Esophagus (tissue), 2 donors: ENCODE results near the gene CASQ1. TPM values are rescaled to one million over a fixed set of nuclear protein-coding genes. Genes with fewer than 3 reads are reported as not detected.

Source experiments
- H3K27ac ChIP-seq, 2 donors: one replicate each; pipeline ENCODE4 v1.5.1; 2013; ENCODE audit warnings: low read depth in 2 of 2, mild to moderate bottlenecking in 2 of 2, inconsistent platforms in 1 of 2, low read length in 1 of 2, moderate library complexity in 1 of 2
- H3K27me3 ChIP-seq, 2 donors: one replicate each; pipeline ENCODE4 v1.6.1; 2013; ENCODE audit warnings: low read length in 2 of 2, control low read depth in 1 of 2, mild to moderate bottlenecking in 1 of 2; ENCODE audit not compliant: insufficient read depth in 2 of 2, control insufficient read depth in 1 of 2
- H3K36me3 ChIP-seq, 2 donors: one replicate each; pipeline ENCODE4 v1.6.1; 2013; ENCODE audit warnings: low read length in 1 of 2; ENCODE audit not compliant: control insufficient read depth in 2 of 2, insufficient read depth in 2 of 2
- H3K4me1 ChIP-seq, 2 donors: one replicate each; pipeline ENCODE4 v1.6.1; 2013; ENCODE audit warnings: low read length in 1 of 2; ENCODE audit not compliant: control insufficient read depth in 2 of 2, insufficient read depth in 2 of 2
- H3K4me3 ChIP-seq, 2 donors: one replicate each; pipeline ENCODE4 v1.5.1; 2013; ENCODE audit warnings: low read length in 2 of 2, mild to moderate bottlenecking in 2 of 2, low read depth in 1 of 2, moderate library complexity in 1 of 2
- H3K9me3 ChIP-seq, 2 donors: one replicate each; pipeline ENCODE4 v1.6.1; 2013; ENCODE audit warnings: mild to moderate bottlenecking in 2 of 2, low read depth in 1 of 2, low read length in 1 of 2, moderate library complexity in 1 of 2; ENCODE audit not compliant: control insufficient read depth in 2 of 2, insufficient read depth in 1 of 2
- WGBS, 2 donors: extraction: QIAGEN DNeasy Blood & Tissue Kit; methylation state at CpG; one replicate each; pipeline ENCODE4 v1.1.7; 2013; 5-methylcytosine and 5-hydroxymethylcytosine counted together
- polyA plus RNA-seq, 2 donors: library from polyadenylated mRNA; stranded (reverse); fragments of 200-250 nt; gene quantifications; one replicate each; pipeline ENCODE4 v1.2.3, GENCODE V29; 2013
- donor health status: healthy with polysubstance abuse.
- donor health status: Bipolar disorder and iron deficiency.

Gene CASQ1
- polyA plus RNA-seq, 2 donors = 0.14 to 0.35 TPM

DNA sequence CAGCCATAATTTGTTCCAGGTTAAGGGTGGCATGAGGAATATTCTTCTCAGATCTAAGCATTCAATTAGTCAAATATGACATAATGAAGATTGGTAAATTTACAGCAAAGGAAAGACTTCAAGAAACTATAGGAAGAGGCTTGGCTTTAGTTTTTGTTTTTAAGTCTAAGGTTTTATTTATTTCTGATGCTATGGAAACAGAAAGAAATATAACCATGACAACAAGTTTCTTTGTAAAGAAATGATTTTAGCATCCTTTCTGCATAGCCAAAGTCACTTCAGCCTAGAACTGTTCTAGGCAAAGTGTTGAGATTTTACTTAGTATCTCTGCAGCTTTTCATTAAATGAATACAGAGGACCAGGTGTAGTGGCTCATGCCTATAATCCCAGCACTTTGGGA, 42.5 kb downstream of the CASQ1 start:
- peaks cover 3 to 6% of the 10 kb centered on the region in 2 donors for H3K36me3 ChIP-seq
- H3K9me3 ChIP-seq = no peaks in the 10 kb centered on the region
- H3K27ac ChIP-seq = no peak overlapping the region
- H3K4me3 ChIP-seq = no peak overlapping the region
- H3K27me3 ChIP-seq = no peaks in the 10 kb centered on the region
- H3K4me1 ChIP-seq = no peaks in the 10 kb centered on the region

DNA sequence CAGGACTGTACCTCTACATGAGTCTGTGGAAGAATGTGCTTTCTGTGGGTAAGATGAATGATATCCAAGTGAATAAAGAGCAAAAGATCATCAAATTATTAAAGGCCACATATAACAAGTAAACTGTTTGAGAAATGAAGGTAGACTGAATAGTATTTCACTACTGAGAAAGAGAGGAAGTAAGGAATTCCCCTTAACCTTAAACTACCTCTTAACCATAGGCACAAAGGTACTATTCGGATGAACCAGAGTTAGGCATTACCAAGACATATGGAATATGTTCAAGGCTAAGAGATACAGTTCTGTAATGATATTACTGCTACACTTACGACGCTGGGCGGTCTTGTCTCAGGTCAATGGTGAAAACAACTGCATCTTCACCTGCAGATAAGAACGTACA, 46.4 kb downstream of the CASQ1 start:
- no peak overlapping the region for H3K27ac ChIP-seq
- peaks cover 15 to 17% of the 10 kb centered on the region in 2 donors for H3K36me3 ChIP-seq
- no peaks in the 10 kb centered on the region for H3K9me3 ChIP-seq
- H3K4me3 ChIP-seq = no peak overlapping the region
- no peaks in the 10 kb centered on the region for H3K27me3 ChIP-seq
- WGBS, 2 donors = 90% methylated on average over 5 of the region's 5 CpGs
- no peaks in the 10 kb centered on the region for H3K4me1 ChIP-seq

DNA sequence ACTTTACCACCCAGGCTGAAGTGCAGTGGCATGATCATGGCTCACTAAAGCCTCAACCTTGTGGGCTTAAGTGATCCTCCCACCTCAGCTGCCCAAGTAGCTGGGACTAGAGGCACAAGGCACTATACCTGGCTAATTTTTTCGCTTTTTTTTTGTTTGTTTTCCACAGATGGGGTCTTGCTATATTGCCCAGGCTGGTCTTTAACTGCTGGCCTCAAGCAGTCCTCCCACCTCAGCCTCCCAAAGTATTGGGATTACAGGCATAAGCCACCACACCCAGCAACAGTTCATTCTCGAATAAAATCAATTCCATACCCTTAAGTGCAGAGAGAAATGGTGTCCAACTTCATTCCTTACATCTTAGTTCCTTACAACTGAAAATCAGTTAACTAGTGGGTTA, 47.2 kb downstream of the CASQ1 start:
- Histone ChIP-seq H3K4me3 (no peak overlapping the region), H3K27ac (no peak overlapping the region), H3K27me3 (no peaks in the 10 kb centered on the region), H3K36me3 (peaks cover 15 to 17% of the 10 kb centered on the region in 2 donors), H3K4me1 (no peaks in the 10 kb centered on the region), H3K9me3 (no peaks in the 10 kb centered on the region)
- 93 to 97% methylated on average over 2 of the region's 2 CpGs for WGBS, 2 donors

DNA sequence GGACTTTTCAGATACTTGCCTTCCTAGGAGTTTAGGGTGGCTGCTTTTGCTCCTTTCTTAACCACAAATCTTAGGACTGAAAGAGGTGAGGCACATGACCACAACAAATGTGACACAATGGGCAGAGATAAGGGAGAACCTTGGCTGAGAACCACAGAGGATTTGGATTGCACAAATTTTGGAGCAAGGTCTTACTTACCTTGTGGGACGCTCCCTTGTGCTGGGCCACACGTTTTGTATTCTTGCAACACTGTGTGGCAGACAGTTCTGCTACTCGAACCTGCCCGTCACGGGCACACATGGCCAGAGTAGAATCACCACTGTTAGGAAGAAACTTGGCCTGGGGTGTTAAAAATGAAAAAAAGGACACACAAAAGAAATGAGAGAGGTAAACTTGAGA, 48.0 kb downstream of the CASQ1 start:
- Histone ChIP-seq H3K4me3 (no peak overlapping the region), H3K27ac (no peak overlapping the region), H3K9me3 (no peaks in the 10 kb centered on the region), H3K4me1 (no peaks in the 10 kb centered on the region), H3K27me3 (no peaks in the 10 kb centered on the region), H3K36me3 (peaks cover 15 to 17% of the 10 kb centered on the region in 2 donors)
- WGBS, 2 donors = 89% methylated on average over 5 of the region's 5 CpGs

DNA sequence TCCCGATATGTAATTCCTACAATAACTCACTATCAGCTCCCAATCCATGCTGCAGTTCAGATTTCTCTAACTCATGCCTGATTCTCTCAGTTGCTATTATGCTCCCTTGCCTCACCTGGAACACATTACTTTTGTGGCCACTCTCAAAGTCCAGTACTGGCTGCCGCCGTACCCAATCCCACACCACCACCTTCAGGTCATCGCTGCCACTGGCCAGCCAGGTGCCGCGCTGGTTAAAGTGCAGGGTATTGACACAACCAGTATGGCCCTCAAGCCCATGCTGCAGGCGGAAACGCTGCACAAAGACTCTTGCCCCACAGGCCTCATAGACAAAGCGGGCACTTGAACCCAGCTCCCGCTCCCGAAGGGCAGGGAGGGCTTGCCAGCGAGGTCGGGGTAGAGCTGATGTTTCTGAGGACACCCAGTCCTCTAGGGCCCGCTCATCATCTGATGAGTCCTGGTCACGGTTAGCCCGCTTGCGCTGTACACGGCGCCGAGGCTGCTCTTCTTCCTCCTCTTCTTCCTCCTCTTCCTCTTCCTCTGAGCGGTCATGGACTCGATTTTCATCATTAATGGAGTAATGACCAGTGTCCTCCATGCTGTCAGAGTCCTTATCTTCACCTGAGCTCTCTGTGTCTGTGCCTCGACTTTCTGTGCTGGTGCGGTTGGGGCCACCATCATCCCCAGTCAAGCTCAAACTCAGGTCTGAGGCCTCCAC, 49.4 kb downstream of the CASQ1 start:
- no peaks in the 10 kb centered on the region for H3K4me1 ChIP-seq
- peaks cover 17% of the 10 kb centered on the region in 2 donors for H3K36me3 ChIP-seq
- no peak overlapping the region for H3K4me3 ChIP-seq
- no peak overlapping the region for H3K27ac ChIP-seq
- no peaks in the 10 kb centered on the region for H3K27me3 ChIP-seq
- WGBS, 2 donors = 96% methylated on average over 24 of the region's 24 CpGs
- H3K9me3 ChIP-seq = no peaks in the 10 kb centered on the region

DNA sequence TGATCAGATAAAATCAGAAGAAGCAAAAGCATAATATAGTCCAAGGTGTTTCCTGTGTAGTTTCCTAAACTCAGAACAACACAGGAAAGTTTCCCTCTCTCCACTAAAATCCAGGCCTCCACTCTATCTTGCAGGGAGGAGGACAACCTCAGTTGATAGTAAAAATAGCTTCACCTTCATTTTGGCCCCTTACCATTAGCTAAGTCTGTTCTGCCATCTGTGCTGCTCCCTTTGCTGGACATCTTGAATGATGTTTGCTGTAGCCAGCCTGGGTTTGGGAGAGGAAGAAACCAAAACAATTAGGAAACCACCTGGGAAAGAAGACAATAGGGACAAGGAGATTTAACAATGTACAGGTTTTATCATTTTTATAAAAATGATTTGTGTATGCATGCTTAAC, 53.4 kb downstream of the CASQ1 start:
- no peak overlapping the region for H3K4me3 ChIP-seq
- H3K27me3 ChIP-seq = no peaks in the 10 kb centered on the region
- H3K36me3 ChIP-seq = peaks cover 9 to 13% of the 10 kb centered on the region in 2 donors
- H3K4me1 ChIP-seq = no peaks in the 10 kb centered on the region
- H3K9me3 ChIP-seq = no peaks in the 10 kb centered on the region
- no peak overlapping the region for H3K27ac ChIP-seq

DNA sequence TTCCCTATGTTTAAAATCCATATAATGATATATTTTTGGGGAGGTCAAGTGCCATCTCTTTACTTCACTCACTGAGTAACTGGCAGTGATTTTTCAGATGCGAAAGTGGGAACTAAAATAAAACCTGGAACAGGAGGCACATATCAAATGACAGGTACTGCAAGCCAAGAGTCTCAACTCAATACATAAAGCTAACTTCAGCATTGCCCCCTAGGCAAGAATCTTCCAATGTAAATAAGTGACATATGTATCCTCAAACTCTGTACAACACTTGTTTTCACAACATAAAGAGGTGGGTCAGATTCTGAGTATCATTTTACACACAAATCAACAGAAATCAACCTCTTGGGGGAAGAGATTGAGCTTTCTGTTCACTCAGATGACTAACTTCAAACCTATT, 53.8 kb downstream of the CASQ1 start:
- Histone ChIP-seq H3K27me3 (no peaks in the 10 kb centered on the region), H3K4me1 (no peaks in the 10 kb centered on the region), H3K36me3 (peaks cover 8 to 12% of the 10 kb centered on the region in 2 donors), H3K4me3 (no peak overlapping the region), H3K9me3 (no peaks in the 10 kb centered on the region), H3K27ac (no peak overlapping the region)
- WGBS, 2 donors = 62 to 80% methylated on average over 1 of the region's 1 CpG

DNA sequence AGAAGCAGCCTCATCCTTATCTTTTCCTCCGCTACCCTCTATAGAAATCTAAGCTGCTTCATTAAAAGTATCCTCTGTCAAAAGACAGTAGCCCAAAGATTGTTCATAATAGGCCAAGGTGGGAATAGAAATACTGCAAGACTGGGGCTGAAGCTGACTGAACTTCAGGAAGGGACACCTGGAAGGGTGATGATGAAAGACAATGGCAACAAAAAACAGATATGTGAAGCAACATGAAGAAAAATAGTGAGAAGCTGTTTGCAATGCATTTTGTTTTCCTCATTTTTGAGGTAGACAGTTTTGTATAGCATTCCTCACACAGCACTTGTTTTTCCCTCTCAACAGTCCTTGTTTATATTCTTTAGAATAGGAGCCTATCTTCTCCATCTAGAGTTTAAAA, 55.1 kb downstream of the CASQ1 start:
- no peaks in the 10 kb centered on the region for H3K27me3 ChIP-seq
- peaks cover 0 to 2% of the 10 kb centered on the region in 2 donors for H3K36me3 ChIP-seq
- H3K4me1 ChIP-seq = no peaks in the 10 kb centered on the region
- no peaks in the 10 kb centered on the region for H3K9me3 ChIP-seq
- H3K27ac ChIP-seq = no peak overlapping the region
- no peak overlapping the region for H3K4me3 ChIP-seq
- 90 to 93% methylated on average over 1 of the region's 1 CpG for WGBS, 2 donors

DNA sequence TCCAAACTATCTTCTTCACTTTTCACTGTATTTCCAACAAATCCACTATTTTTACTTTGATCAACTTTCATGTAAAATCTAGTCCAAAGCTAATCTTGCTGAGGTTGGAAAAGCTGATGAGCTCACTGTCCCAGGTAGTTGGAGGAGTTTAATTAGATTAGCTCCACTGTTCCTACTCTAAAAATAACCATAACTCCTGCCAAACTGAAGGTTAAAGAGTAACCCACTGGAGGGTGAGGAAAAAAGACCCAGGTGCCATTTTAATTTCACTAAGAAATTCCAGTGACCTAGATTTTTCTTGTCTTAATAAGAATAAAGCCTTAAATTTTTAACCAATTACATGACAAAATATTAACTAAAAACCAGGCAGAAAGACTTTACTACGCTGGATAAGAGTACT, 56.7 kb downstream of the CASQ1 start:
- no peak overlapping the region for H3K27ac ChIP-seq
- peaks cover 0 to 2% of the 10 kb centered on the region in 2 donors for H3K36me3 ChIP-seq
- no peaks in the 10 kb centered on the region for H3K27me3 ChIP-seq
- no peaks in the 10 kb centered on the region for H3K9me3 ChIP-seq
- H3K4me1 ChIP-seq = no peaks in the 10 kb centered on the region
- no peak overlapping the region for H3K4me3 ChIP-seq
- 93 to 97% methylated on average over 1 of the region's 1 CpG for WGBS, 2 donors

DNA sequence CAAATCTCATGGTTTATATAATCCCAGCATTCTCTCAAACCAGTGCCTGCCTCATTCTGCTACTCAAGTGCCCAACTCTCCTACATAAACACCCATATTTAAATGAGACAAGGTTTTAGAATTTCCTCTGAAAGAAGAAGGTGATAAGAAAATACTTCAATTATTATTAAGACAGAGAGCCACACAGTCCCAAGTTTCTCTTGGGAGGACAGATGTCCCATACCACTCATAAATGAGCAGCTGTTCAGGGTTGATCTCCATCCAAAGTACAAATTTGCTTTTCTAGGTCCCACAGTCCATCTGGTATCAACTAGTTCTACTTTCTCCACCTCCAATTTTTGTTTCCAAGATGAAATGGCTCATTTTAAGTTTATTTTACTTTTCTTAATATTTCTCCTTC, 60.6 kb downstream of the CASQ1 start:
- Histone ChIP-seq H3K9me3 (no peaks in the 10 kb centered on the region), H3K27ac (no peak overlapping the region), H3K4me3 (no peak overlapping the region), H3K36me3 (no peaks in the 10 kb centered on the region), H3K4me1 (no peaks in the 10 kb centered on the region), H3K27me3 (no peaks in the 10 kb centered on the region)
